8988T (cell line): Measurements from ENCODE around the gene KRT85.
A peak's percentile ranks its signal among the peaks of the same experiment; 100 is the strongest.

Experiments
- DNase-seq: peaks from one replicate; pipeline ENCODE4 v3.0.0; 2011

Gene KRT85

DNA sequence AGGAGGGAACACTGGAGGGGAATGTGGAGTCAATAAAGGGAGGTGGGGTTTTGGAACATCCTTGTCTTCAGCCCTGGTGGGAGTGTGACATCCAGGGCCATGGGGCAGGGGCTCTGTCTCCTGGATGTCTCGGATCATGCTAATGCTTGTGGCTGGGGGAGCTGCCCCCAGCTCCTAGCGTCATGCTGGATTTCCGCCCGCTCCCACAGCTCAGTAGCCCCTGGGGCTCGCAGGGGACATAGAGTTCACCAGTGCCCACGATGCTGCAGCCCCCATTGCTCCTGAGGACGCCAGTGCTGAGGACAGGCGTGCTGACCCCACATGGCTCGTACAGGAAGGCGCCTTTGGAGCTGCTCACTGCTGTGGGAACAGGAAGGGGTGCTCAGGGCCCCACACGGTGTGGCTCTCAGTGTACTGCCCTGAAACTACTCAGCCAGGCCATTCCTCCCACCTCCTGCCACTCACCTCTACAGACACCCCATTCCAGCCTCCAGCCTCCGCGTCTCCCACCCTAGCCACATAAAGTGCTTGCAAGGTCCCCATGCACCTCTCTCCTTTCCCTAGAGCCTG is 27.6 kb upstream of the KRT85 start:
- DNase-seq = no peak

DNA sequence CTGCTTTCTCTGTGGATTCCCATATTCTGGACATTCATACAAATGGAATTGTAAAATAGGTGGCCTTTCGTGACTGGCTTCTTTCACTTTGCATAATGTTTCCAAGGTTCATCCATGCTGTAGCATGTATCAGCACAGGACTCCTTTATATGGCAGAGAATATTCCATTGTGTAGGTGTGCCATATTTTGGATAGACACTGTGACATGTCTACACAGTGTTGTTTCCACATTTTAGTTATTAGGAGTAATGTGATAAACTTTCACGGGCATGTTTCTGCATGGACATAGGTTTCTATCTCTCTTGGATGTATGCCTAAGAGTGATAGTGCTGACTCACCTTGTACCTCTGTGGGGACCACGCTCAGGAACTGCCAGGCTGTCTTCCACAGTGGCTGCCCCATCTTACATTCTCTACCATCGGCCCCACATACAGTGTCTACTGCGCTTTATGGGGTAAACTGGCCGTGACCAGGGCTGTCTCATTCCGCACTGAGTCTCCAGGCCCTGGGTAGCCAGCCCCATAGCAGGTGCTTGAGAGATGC is 25.3 kb upstream of the KRT85 start:
- no peak for DNase-seq

DNA sequence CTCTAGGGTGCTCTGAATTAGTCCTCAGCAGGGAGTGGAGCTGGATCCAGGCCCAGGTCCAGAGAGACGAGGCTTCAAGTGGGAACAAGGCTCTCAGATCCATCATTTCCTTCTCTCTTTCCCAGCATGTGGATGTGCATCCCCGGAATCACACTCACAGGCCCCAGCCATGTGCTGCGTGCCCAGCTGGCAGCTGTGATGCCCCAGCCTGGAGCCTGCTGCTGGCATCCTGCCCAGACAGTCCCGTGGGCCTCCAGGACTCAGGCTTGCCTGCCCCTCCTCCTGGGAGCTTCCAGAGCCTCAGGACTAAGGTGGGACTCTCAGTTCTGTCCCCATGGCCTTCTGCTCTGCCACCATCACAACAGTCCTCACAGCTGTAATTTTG is 24.3 kb upstream of the KRT85 start:
- DNase-seq = no peak

DNA sequence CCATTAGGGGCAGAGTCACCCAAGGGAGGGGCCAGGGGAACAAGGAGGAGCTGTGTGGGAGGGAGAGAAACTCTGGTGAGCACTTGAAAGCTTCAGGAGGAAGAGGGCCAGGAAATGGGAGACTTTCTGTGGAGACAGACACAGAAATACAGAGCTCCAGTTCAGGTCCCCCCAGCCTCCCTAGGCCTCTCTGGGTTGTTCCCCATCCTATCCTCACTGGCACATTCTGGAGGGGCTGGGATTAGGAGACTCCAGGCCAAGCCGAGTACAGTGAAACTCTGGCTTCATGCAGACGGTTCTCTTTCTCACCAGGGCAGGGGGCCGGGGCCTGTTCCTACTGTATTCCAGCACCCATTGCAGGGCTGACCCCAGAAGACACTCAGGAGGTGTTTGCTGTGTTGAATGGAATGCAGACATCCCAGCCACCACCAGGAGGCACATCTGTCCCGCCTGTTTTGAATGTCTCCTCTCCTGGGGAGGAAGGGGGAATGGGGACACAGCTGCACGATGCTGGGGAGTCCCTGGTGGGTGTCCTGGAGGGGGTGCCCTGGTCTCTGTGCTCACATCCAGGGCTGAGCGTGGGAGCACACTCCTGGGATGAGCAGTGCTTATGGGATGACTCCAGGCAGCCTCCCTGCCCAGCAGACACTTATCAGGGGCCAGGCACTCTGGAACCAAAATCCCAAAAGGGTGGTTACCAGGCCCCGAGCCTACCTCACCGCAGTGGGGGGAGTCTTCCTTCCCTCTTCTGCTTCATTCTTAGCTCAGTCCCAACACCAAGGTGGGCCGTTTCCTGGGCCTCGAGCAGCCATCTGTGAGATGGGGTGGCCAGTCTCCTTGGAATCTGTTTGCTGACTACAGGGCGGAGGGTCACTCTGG is 23.7 kb upstream of the KRT85 start:
- no peak for DNase-seq

DNA sequence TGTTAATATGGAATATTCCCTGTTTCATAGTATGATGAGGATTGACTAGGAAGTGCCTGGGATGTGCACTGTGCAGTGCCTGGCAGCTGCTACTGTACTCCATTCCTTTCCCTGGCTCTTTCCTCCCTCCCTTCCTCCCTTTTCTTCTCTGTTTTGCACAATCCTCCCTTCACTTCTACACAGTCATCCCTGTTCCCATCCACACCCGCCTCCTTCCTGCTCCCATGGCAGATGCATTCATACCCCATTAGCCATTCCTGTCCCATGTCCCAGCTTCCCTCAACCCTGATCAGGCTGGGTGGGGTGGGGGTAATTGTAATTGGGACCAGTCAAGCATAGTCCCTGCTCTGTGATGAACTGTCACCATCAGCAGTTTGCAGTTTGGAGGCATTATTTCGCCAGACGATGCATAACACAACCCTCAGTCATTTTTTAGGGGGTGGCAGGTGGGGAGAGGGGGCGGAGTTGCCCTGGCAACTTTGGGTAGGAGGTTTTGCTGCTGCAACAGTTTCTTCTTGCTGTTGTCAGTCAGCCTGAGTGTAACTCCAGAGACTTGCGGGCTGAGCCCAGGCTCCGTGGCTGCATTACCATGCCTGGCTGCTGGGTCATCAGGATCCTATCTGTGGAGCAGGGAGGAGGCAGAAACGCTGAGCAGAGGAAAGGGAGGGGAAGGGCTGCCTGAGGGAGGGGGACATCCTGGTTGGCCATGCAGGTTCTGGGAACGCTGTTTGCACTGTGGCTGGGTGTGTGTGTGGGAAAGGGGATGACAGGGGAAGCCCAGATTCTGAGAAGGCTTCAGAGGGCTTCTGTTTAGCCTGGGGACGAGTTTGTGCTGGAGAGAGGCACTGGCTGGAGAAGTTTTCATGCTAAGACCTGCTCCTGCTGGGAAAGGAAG is 22.3 kb upstream of the KRT85 start:
- DNase-seq = no peak

DNA sequence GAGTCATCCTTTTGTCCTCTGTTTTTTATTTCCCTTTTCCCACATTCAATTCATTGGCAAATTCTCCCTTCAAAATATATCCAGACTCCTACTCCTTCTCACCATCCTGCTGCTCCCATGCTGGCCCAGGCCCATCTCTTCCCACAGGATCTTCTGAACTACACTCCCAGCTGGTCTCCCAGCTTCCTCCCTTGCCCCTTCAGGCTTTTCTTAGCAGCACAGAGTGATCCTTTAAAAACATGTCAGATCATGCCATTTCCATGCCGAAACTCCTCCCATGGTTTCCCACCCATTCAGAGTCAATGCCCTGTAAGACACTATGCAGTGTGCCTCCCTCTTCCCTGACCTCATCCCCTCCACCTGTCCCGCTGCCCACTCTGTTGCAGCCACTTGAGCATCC is 20.6 kb upstream of the KRT85 start:
- no peak for DNase-seq

DNA sequence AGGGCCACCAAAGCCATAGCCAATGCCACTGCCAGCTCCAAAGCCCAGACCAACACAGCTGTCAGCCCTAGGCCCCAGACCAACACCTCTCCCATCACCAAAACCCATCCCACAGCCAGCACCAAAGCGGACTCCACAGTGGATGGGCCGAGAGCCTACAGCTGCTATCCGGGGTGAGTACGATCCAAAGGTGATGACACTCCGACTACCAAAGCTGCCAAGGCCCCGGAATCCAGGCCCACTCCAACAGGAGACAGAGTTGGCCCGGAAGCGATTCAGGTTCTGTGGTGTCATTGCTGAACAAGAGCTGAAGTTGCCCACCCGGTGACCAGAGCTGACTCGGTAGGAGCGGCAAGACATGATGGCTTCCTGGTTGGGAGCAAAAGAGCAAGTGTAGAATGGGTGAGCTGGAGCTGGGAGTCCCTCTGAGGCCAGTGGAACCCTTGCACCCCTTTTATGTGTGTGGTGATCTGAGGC is 18.0 kb upstream of the KRT85 start, which contains the start of gene KRT84:
TSS of gene KRT84 (minus strand) at position 427 of the 477 bp plus-strand sequence. CDS start at position 360, 67 bp downstream.
- no peak for DNase-seq

DNA sequence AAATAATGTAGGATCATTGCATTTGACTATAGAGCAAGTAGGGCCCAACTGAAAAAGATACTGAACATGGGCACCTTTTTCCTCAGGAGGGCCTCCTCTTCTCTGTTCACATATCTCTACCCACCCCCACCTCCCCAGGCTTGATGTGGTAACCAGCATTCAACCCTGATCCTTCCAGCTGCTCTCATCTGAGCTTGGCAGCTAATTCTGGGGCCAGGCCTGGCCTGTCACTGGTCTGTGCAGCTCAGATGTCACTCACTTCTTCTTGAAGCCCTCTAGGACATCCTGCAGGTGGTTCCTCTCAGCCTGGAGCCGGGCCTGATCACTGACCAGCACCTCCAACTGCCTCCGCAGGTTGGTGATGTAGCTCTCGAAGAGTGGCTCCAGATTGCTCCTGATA is 16.1 kb upstream of the KRT85 start:
- DNase-seq = no peak

DNA sequence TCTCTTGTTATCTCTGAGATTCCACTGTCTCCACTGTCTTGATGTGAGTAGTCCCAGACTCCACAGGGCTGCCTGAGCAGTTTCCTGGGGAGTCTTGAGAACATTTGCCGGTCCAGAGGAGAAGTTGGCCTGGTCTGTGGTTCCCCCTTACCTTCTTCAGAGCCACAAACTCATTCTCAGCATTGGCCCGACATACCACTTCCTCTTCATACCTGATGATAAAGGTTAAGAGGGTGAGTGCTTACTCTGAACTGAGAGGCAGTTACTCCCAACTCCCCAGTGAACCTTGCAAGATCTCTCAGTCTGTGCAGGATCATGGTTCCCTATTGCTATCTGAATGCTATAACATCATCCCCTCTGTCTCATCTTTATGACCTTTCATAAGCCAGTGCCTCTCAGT is 15.6 kb upstream of the KRT85 start:
- no peak for DNase-seq

DNA sequence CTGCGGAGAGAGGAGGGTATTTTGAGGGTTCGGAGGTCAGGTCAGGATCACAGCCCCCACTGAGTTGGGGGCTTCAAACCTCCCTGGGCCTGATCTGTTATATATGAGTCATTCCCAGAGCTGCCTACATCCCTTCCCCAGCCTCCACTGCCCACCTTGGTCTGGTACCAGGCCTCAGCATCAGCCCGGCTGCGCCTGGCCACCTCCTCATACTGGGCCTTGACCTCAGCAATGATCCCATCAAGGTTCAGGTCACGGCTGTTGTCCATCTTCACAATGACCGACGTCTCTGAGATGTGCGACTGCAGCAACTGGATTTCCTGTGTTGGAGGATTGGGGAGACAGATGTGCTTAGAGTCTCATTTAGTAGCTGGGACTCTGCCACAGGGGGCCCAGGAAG is 13.9 kb upstream of the KRT85 start:
- DNase-seq = no peak

DNA sequence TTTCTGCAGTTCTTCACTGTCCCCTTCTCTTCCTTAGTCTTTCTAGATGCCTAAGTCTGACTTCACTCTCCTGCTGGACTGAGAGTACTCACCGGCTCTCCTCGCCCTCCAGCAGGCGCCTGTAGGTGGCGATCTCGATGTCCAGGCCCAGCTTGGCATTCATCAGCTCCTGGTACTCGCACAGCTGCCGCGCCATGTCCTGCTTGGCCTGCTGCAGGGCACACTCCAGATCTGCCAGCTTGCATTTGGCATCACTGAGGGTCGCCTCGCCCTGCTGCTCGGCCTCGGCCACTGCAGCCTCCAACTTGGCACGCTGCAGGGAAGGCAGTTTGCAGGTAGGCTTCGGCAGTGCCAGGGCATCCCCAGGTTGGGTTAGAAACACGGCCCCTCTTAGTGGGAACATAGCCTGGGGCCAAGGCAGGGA is 13.0 kb upstream of the KRT85 start:
- peak; percentile 55 for DNase-seq

DNA sequence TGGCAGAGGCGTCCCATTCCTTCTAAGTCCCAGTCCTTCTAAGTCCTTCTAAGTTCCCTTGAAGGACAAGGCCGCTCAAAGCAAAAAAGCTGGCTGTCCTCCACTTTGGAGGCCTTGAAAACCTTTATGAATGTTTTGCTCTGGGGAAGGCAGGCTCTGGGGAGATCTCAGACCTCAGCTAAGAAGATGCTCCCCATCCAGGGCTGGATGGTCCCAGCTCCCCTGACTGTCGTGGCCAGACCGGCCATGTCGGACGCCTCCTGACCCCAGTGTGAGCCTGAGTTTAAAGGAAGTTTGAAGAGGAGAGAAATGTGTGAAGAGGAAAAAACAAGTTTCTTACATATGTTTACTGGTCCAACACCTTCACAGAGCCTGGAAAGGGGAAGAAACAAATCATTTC is 12.3 kb upstream of the KRT85 start:
- no peak for DNase-seq

DNA sequence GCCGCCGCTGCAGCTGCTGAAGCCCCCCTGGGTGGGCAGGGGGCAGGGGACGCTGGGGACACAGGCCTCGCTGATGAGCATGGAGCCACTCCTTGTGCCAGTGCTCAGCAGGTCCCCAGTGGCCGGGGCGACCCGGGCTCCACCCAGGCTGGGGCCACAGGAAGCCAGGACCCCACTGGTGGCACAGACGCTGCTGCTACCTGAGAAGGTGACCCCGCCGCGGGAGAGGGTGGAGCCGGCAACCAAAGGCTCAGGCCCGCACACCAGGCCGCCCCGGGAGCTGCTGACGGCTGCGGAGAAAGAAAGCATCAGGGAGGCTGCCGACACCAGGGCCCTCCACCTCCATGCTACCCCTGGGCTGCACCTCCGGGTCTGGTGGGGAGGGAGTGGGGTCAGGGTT is 10.8 kb upstream of the KRT85 start:
- DNase-seq = no peak

DNA sequence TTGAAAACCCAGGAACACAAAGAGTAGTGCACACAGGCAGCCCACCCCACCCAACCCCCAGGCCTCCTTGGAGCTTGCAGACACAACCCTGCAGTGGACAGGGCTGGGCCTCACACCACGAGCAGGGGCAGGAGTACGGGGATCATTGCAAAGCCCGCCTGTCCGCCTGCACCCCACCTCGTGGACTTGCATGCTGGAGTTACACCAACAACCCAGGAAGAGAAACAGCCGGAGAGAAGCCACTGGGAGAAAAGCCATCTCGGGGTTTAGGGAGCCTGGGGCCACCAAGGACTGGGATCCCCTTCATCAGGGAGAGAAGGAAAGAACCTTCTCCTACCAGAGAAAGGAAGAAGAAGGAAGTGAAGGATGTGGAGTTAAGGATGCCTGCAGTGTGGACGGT is 10.0 kb upstream of the KRT85 start:
- no peak for DNase-seq

DNA sequence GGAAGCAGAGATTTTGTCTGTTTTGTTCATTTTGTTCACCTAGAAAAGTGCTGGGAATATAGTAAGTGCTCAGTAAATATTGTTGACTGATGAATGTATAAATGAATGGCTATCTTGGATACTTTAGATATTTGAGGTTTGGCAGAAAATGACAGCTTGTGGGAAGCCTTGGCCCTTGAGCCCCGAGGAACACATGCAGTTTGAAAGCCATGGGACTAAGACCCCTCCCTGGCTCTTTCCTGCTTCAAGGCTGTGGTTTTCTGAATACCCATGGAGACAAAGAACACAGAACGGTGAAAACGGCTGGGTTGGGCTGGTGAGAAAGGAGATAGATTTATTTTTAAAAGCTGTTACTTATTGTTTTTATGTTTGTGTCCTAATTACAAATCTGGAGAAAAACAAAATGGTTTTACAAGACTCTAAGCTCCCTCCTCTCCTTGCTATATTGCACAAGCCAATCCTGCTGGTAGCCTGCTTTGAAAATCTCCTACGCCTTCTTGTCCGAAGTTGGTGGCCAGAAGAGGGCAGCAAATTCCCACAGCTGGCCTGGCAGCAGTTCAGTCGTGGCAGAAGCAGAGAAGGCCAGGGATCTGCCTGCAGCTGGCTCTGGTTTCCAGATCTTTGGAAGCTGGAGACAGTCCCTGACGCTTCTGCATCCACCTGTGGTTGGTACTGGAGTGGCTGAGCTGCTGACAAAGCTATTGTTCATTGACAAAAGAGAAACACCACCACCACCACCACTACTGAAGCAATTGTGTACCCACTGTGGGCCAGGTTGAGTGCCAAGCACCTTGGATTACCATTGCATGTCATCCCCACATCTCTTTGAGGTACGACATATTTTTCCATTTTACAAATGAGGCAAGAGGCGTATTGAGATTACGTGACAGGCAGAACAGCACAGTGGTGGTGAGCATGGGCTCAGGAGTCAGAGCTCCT is 5.2 kb upstream of the KRT85 start:
- DNase-seq = peak; percentile 89

DNA sequence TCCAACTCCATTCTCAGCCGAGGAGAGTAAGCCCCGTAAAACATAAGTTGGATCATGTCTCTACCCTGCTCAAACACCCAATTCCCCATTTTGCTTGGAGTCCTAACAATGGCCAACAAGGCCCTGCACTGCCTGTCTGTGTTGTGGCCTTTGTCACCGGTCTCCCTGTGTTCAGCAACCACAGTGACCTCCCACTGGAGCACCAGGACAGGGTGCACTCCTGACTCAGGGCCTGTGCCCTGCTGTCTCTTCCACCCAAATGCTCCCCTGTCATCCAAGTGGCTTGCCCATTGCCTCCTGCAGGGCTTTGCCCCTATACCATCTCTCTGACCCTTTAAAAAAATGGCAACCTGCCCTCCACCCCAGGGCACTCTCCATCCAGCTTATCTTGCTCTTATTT is 4.4 kb upstream of the KRT85 start:
- DNase-seq = no peak

DNA sequence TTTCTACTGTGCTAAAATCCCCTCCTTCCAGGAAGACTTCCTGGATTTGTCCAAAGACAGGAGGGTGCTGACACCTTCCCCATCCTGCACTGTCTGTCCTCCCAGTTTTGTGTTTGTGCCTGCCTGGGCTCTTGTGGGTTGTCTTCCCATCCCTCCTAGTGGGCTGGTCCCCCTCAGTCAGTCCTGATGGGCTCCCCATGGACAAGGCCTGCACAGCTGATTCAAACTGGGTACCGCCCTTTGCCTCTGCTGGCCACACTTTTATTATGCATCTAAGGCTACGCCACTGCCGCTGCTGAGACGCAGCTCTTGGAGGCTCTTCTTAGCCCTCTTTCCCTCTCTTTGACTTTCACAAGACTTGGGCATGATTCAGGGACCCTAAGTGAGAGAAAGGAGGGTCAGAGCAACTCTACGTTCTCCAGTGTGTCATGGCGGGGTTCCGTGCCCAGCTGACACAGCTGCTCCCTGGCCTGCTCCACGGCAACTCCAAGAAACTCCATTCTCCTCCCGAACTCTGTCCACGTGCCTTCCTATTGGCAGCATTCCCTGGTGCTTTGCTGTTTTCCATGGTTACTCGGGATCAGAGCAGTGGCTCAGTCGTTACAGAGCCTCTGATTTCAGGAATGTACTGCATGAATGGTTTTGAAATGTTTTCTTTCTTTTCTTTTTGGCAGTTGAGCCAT is 3.8 kb upstream of the KRT85 start:
- DNase-seq = no peak

DNA sequence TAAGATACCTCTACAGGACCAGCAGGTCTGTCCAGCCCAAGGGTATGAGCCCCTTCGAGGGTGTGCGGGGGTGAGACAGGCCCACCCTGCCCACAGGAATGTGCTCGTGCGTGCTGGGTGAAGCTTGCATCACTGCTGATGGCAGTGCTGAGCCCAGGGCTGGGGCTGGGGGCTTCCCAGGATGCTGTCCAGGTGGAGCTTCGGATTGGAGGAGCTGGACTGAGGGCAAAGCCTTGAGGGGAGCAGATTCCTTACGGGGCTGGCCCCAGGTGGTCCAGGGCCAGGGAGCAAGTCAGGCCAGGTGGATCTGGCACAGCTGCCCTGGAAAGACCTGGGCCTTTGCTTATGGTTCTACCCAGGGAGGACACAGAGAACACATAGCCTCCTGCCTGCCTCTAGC is 2.5 kb upstream of the KRT85 start:
- no peak for DNase-seq

DNA sequence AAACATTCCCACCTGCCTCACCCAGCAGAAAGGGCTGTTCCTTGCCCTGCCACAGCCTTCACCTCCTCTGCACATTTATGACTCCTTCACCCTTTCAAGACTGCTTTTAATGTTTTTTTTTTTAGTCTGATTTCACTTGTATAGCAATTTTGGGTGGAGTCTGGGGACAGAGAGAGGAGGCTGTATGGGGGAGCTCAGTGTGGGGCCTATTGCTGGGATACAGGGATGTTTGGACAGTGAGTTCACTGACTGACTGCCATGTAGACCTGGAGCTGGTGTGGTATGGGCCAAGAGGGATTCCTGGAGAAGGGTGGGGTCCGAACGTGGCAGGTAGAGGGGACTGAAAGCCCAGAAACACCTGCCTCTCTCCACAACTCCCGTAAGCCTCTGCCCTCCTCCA is 1.9 kb upstream of the KRT85 start:
- DNase-seq = no peak

DNA sequence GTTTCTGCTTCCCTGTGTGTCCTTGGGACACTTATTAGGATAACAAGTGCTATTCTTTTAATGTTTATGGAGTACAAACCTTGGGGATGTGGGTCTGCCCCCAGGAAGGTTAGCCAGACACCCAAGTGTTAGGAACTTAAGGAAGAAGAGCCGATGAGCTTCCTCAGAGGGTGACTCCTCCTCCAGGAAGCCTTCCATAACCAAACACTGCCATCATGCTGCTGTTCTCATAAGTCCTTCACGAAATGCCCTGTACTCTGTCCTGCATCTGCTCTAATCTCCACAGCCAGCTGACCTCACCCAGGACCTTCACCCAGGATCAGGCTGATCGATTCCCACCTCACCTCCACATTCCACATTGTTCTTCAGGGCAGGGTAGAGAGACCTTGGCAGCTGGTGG is 1.2 kb upstream of the KRT85 start:
- DNase-seq = no peak

DNA sequence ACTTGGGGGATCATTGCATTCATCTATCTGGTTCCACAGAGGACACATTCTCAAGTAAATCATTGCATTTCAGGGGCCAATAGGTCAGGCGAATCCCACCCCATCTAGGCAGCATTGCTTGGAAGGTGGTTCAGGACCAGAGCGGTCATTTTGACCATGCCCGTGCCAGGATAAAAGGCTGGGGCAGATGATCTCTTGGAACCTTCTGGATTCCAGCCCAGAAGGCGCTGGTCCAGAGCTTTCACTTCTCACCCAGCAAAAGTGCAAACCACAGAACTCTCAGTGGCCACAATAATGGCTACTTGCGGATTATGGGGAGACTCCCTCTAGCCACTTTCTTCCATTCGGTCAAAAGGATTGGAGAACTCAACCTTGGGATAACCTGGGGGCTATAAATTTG is 595 bp upstream of the KRT85 start:
- no peak for DNase-seq
